IMR-90 (cell line): Measurements from ENCODE around the gene PTPRF. TPM values are rescaled to one million over a fixed set of nuclear protein-coding genes. Genes with fewer than 3 reads are reported as not detected.
"Not testable (repeated sequence)": the region's sequence is repeated elsewhere in the genome, so short reads cannot be mapped to it uniquely, and the experiment has no call there.

Experiments
- ATAC-seq: fragments of 200-7000 bp; cut with Tn5 transposase; 2 replicates; pipeline ENCODE4 v1.9.1; 2020; ENCODE audit warnings: low read depth, mild to moderate bottlenecking, moderate library complexity
- BruUV-seq: library from RNA; stranded (reverse); fragments of 400-500 nt; replicated peaks from 2 replicates; lab custom pipeline; 2021; lab: Mats Ljungman, UMichigan
- CTCF ChIA-PET: fragments of 300-600 bp; formaldehyde crosslinking; extraction: SDS; loops from one replicate; lab custom pipeline; 2021; ENCODE audit warnings: antibody characterized with exemption; lab: Yijun Ruan, JAX
- POLR2A ChIA-PET: fragments of 300-600 bp; sonication (Branson Sonifier 250); formaldehyde crosslinking; loops from one replicate; lab custom pipeline; 2022; ENCODE audit warnings: antibody characterized with exemption; ENCODE audit not compliant: unreplicated experiment; lab: Charles Lee
- DNase-seq: peaks from one replicate; pipeline ENCODE4 v3.0.0; 2013
- H2AFZ ChIP-seq: replicated peaks from 2 replicates; pipeline ENCODE3; 2013; ENCODE audit warnings: low read length, mild to moderate bottlenecking; ENCODE audit not compliant: poor library complexity
- H2AK5ac ChIP-seq: 2 replicates; pipeline ENCODE4 v1.6.1; 2013; ENCODE audit warnings: low read depth, low read length, inconsistent platforms
- H2AK9ac ChIP-seq: replicated peaks from 2 replicates; pipeline ENCODE3; 2013; ENCODE audit warnings: mild to moderate bottlenecking, low read depth, low read length, moderate library complexity; ENCODE audit not compliant: poor library complexity
- H2BK120ac ChIP-seq: 2 replicates; pipeline ENCODE4 v1.6.1; 2013; ENCODE audit warnings: low read depth, low read length, inconsistent platforms
- H2BK15ac ChIP-seq: 3 replicates; pipeline ENCODE4 v1.6.1; 2013; ENCODE audit warnings: low read depth, low read length, inconsistent platforms
- H2BK20ac ChIP-seq: 2 replicates; pipeline ENCODE4 v1.6.1; 2013; ENCODE audit warnings: low read depth, mild to moderate bottlenecking, inconsistent platforms, low read length, moderate library complexity
- H2BK5ac ChIP-seq: 2 replicates; pipeline ENCODE4 v1.6.1; 2013; ENCODE audit warnings: mild to moderate bottlenecking, low read depth, low read length, inconsistent platforms; ENCODE audit not compliant: poor library complexity, severe bottlenecking
- H3K14ac ChIP-seq: replicated peaks from 2 replicates; pipeline ENCODE4 v1.6.1; 2013; ENCODE audit warnings: low read depth, low read length, inconsistent platforms
- H3K18ac ChIP-seq: 2 replicates; pipeline ENCODE4 v1.6.1; 2013; ENCODE audit warnings: low read depth, low read length, control low read depth
- H3K23ac ChIP-seq: 2 replicates; pipeline ENCODE4 v1.6.1; 2013; ENCODE audit warnings: low read depth, low read length, inconsistent platforms
- H3K27ac ChIP-seq: 2 replicates; pipeline ENCODE4 v1.5.1; 2013; ENCODE audit warnings: mild to moderate bottlenecking, control low read depth, low read length; ENCODE audit not compliant: insufficient read depth
- H3K27me3 ChIP-seq: 2 replicates; pipeline ENCODE4 v1.6.1; 2013; ENCODE audit warnings: low read length; ENCODE audit not compliant: control insufficient read depth, insufficient read depth
- H3K36me3 ChIP-seq: 2 replicates; pipeline ENCODE4 v1.6.1; 2013; ENCODE audit warnings: low read length, mixed read lengths; ENCODE audit not compliant: control insufficient read depth, insufficient read depth
- H3K4ac ChIP-seq: 2 replicates; pipeline ENCODE4 v1.6.1; 2013; ENCODE audit warnings: low read depth, low read length, inconsistent platforms
- H3K4me1 ChIP-seq: 2 replicates; pipeline ENCODE4 v1.6.1; 2013; ENCODE audit warnings: low read length, mixed read lengths; ENCODE audit not compliant: control insufficient read depth, insufficient read depth
- H3K4me2 ChIP-seq: 2 replicates; pipeline ENCODE4 v1.6.1; 2013; ENCODE audit warnings: low read depth, mild to moderate bottlenecking, control low read depth, low read length, moderate library complexity
- H3K4me3 ChIP-seq: 2 replicates; pipeline ENCODE4 v1.5.1; 2013; ENCODE audit warnings: low read depth, mild to moderate bottlenecking, control low read depth, low read length, moderate library complexity; ENCODE audit not compliant: insufficient read depth
- H3K56ac ChIP-seq: 2 replicates; pipeline ENCODE4 v1.6.1; 2013; ENCODE audit warnings: low read length, inconsistent platforms; ENCODE audit not compliant: insufficient read depth; ENCODE audit errors: extremely low read depth
- H3K79me1 ChIP-seq, 2 experiments: 2 replicates each; pipeline ENCODE4 v1.6.1; 2013; ENCODE audit warnings: low read length in 2 of 2, inconsistent platforms in 1 of 2, low read depth in 1 of 2
- H3K9ac ChIP-seq: 2 replicates; pipeline ENCODE4 v1.6.1; 2013; ENCODE audit warnings: low read depth, low read length, control low read depth
- H3K9me1 ChIP-seq: 2 replicates; pipeline ENCODE4 v1.6.1; 2013; ENCODE audit warnings: low read length, inconsistent platforms; ENCODE audit not compliant: insufficient read depth
- H3K9me3 ChIP-seq: 2 replicates; pipeline ENCODE4 v1.6.1; 2013; ENCODE audit warnings: low read length; ENCODE audit not compliant: control insufficient read depth, insufficient read depth
- H4K20me1 ChIP-seq: 2 replicates; pipeline ENCODE4 v1.6.1; 2013; ENCODE audit warnings: low read length, inconsistent platforms; ENCODE audit not compliant: insufficient read depth
- H4K5ac ChIP-seq: 2 replicates; pipeline ENCODE4 v1.6.1; 2013; ENCODE audit warnings: mild to moderate bottlenecking, low read depth, low read length, control low read depth
- H4K8ac ChIP-seq, 2 experiments: 2 replicates each; pipeline ENCODE4 v1.6.1; 2013; ENCODE audit warnings: low read depth in 2 of 2, low read length in 2 of 2, control low read depth in 1 of 2, inconsistent platforms in 1 of 2
- H4K91ac ChIP-seq: 2 replicates; pipeline ENCODE4 v1.6.1; 2013; ENCODE audit warnings: low read depth, low read length, inconsistent platforms; ENCODE audit not compliant: insufficient read depth
- BHLHE40 ChIP-seq: fragments of 150-350 bp; IDR thresholded peaks from 2 replicates; pipeline ENCODE4 v1.6.1; 2016; ENCODE audit warnings: mild to moderate bottlenecking, low read depth, low read length
- CEBPB ChIP-seq: IDR thresholded peaks from 2 replicates; pipeline ENCODE4 v1.6.1; 2012; ENCODE audit warnings: low read depth, low read length, improper control_type of control experiment
- WGBS, 2 experiments: methylation state at CpG; one replicate each; pipeline versions ENCODE4 v1.1.5 to v1.1.7; 2013; ENCODE audit warnings: missing lambda C conversion rate in 2 of 2; ENCODE audit not compliant: insufficient read length in 1 of 2; ENCODE audit errors: extremely low coverage in 2 of 2; 5-methylcytosine and 5-hydroxymethylcytosine counted together
- dilution Hi-C: fragments of 300-500 bp; cut with HindIII; formaldehyde crosslinking; loops from one replicate; pipeline ENCODE4 v1.14.3; 2018; ENCODE audit warnings: low sequenced_read_pairs; ENCODE audit not compliant: unreplicated experiment
- in situ Hi-C: fragments of 300-500 bp; cut with MboI; formaldehyde crosslinking; loops from 3 replicates; pipeline ENCODE4 v1.14.3; 2019; ENCODE audit warnings: low sequenced_read_pairs, inconsistent platforms, mixed read lengths
- intact Hi-C: fragments of 100-400 bp; cut with micrococcal nuclease; formaldehyde crosslinking; loops from 2 replicates; pipeline ENCODE4 v1.10.0; 2022
- polyA plus RNA-seq, 3 experiments: library from polyadenylated mRNA; depleted of rRNA; stranded (reverse); fragments of >200 nt; gene quantifications; 2 replicates each; pipeline ENCODE4 v1.2.3, GENCODE V29; 2012; ENCODE audit warnings: low replicate concordance in 1 of 3
- total RNA-seq: library from RNA; depleted of rRNA; stranded (reverse); fragments of >200 nt; gene quantifications from 2 replicates; pipeline ENCODE4 v1.2.3, GENCODE V29; 2012

The PTPRF gene
- total and polyA plus RNA-seq, 2 of the 4 experiments (the other 2 are of a cell fraction) = 25.8 to 92.3 TPM

- H3K9me3 ChIP-seq = no peaks in the 10 kb centered on the region
- ChIA-PET CTCF (no interaction called here), POLR2A (no interaction called here)
- no peak overlapping the region for H3K4ac ChIP-seq
- no peak overlapping the region for H3K14ac ChIP-seq
- H4K20me1 ChIP-seq = peaks cover 70% of the 10 kb centered on the region
- no peaks in the 10 kb centered on the region for H3K27me3 ChIP-seq
- DNase-seq = no peak
- H2AFZ ChIP-seq = no peak overlapping the region
- no peak overlapping the region for H2BK5ac ChIP-seq
- H3K27ac ChIP-seq = no peak overlapping the region
- WGBS, 2 experiments = no CpG with 5 or more reads among the region's 18 CpGs
- BruUV-seq = no TSS peak
- no peak overlapping the region for H2BK120ac ChIP-seq
- peaks cover 24% of the 10 kb centered on the region for H3K9me1 ChIP-seq
- no peak overlapping the region for H2AK9ac ChIP-seq
- peaks cover 9% of the 10 kb centered on the region; the same call in 1 of the 2 replicates for H3K36me3 ChIP-seq
- peaks cover 4% of the 10 kb centered on the region; the same call in 1 of the 2 replicates for H3K4me1 ChIP-seq
- H3K56ac ChIP-seq = no peak overlapping the region
- H3K79me1 ChIP-seq = peaks cover 14 to 80% of the 10 kb centered on the region in 2 experiments
- no peak overlapping the region for H2BK20ac ChIP-seq
- H3K4me2 ChIP-seq = no peak overlapping the region
- H4K91ac ChIP-seq = no peak overlapping the region
- intact Hi-C loops (no loop called here), in situ Hi-C loops (loop anchor here (25.0 kb wide), 1 partner anchor 414 kb away; the partner anchor contains the start of genes ATP6V0B and DPH2), dilution Hi-C loops (no loop called here)
- H2AK5ac ChIP-seq = no peak overlapping the region
- no peak overlapping the region for H3K23ac ChIP-seq
- H3K18ac ChIP-seq = no peak overlapping the region
- no peak overlapping the region for H3K9ac ChIP-seq
- H2BK15ac ChIP-seq = no peak overlapping the region
- no peak for ATAC-seq
- H4K8ac ChIP-seq = no peak overlapping the region
- no peak overlapping the region for H4K5ac ChIP-seq
- H3K4me3 ChIP-seq = no peak overlapping the region
- TF ChIP-seq CEBPB (peak; percentile 45; the same call in 1 of the 2 replicates), BHLHE40 (no peak)
Measured at GRCh38 chr1:43548285-43549271, 17.9 kb downstream of the PTPRF start.

GRCh38 chr1:43549394-43549793 is 18.7 kb downstream of the PTPRF start:
- BruUV-seq, H2BK5ac ChIP-seq, H3K4me2 ChIP-seq, H2BK120ac ChIP-seq, H3K56ac ChIP-seq, dilution Hi-C loops, H3K27me3 ChIP-seq, CTCF ChIA-PET, H4K5ac ChIP-seq, H3K23ac ChIP-seq, POLR2A ChIA-PET, intact Hi-C loops, H2AK9ac ChIP-seq, H3K4me3 ChIP-seq, H3K4me1 ChIP-seq, H4K91ac ChIP-seq, H3K14ac ChIP-seq, H4K8ac ChIP-seq, H3K18ac ChIP-seq, H2AK5ac ChIP-seq, H3K9me3 ChIP-seq, H3K4ac ChIP-seq, H3K9ac ChIP-seq, H2AFZ ChIP-seq, H3K27ac ChIP-seq, ATAC-seq, H2BK20ac ChIP-seq, H2BK15ac ChIP-seq, DNase-seq: not testable (repeated sequence)
- no CpG with 5 or more reads among the region's 5 CpGs for WGBS, 2 experiments
- H3K79me1 ChIP-seq = peaks cover 9 to 80% of the 10 kb centered on the region in 2 experiments
- in situ Hi-C loops = loop anchor here (25.0 kb wide), 1 partner anchor 413 kb away; the partner anchor contains the start of genes ATP6V0B and DPH2
- H3K36me3 ChIP-seq = peaks cover 17% of the 10 kb centered on the region; the same call in 1 of the 2 replicates
- peaks cover 18% of the 10 kb centered on the region for H3K9me1 ChIP-seq
- peaks cover 63% of the 10 kb centered on the region for H4K20me1 ChIP-seq
